ENCODE data around the gene CTNNA2.

The CTNNA2 gene

GRCh38 chr2:80078290-80079036 lies 565.6 kb downstream of the CTNNA2 start:
- no peak for TF ChIP-seq CTCF (IDR thresholded peaks at IDR 0.05; ENCODE audit: low read depth, low read length)
- TF ChIP-seq EZH2phosphoT487 (IDR thresholded peaks at IDR 0.05; ENCODE audit: low read depth): no peak
- no peaks in the 10 kb centered on the region for H3K9me3 ChIP-seq (ENCODE audit: insufficient read depth, low read length)
- no peak overlapping the region for H3K9ac ChIP-seq (ENCODE audit: low read length)
- no peak overlapping the region for H3K4me3 ChIP-seq (ENCODE audit: low read length)
- no peaks in the 10 kb centered on the region for H3K36me3 ChIP-seq (replicated peaks; ENCODE audit: low read depth, low read length)
- no peaks in the 10 kb centered on the region for H3K4me1 ChIP-seq (ENCODE audit: low read length)
- no peak overlapping the region for H3K4me2 ChIP-seq (ENCODE audit: low read length)
- no peaks in the 10 kb centered on the region for H3K27me3 ChIP-seq (ENCODE audit: low read depth, low read length)
- no peak overlapping the region for H2AFZ ChIP-seq (ENCODE audit: low read depth, low read length)
- H4K20me1 ChIP-seq (ENCODE audit: insufficient read depth, low read length): no peaks in the 10 kb centered on the region
- no peak overlapping the region for H3K27ac ChIP-seq (ENCODE audit: low read length)
- no peaks in the 10 kb centered on the region for H3K79me2 ChIP-seq (ENCODE audit: low read length)

- no peaks in the 10 kb centered on the region for H3K79me2 ChIP-seq (ENCODE audit: low read length)
- H3K9me3 ChIP-seq (ENCODE audit: insufficient read depth, low read length): no peaks in the 10 kb centered on the region
- H3K27ac ChIP-seq (ENCODE audit: low read length): no peak overlapping the region
- no peak overlapping the region for H3K9ac ChIP-seq (ENCODE audit: low read length)
- H3K36me3 ChIP-seq (replicated peaks; ENCODE audit: low read depth, low read length): no peaks in the 10 kb centered on the region
- H3K27me3 ChIP-seq (ENCODE audit: low read depth, low read length): no peaks in the 10 kb centered on the region
- TF ChIP-seq CTCF (IDR thresholded peaks at IDR 0.05; ENCODE audit: low read depth, low read length) (no peak), EZH2phosphoT487 (IDR thresholded peaks at IDR 0.05; ENCODE audit: low read depth) (no peak)
- no peaks in the 10 kb centered on the region for H3K4me1 ChIP-seq (ENCODE audit: low read length)
- no peak overlapping the region for H3K4me2 ChIP-seq (ENCODE audit: low read length)
- no peak overlapping the region for H3K4me3 ChIP-seq (ENCODE audit: low read length)
- H2AFZ ChIP-seq (ENCODE audit: low read depth, low read length): no peak overlapping the region
- no peaks in the 10 kb centered on the region for H4K20me1 ChIP-seq (ENCODE audit: insufficient read depth, low read length)
Observed at GRCh38 chr2:80080957-80081356, 568.1 kb downstream of the CTNNA2 start.

GRCh38 chr2:80086831-80087230 lies 574.0 kb downstream of the CTNNA2 start:
- Histone ChIP-seq H3K4me3 (ENCODE audit: low read length) (no peak overlapping the region), H4K20me1 (ENCODE audit: insufficient read depth, low read length) (no peaks in the 10 kb centered on the region), H3K9me3 (ENCODE audit: insufficient read depth, low read length) (no peaks in the 10 kb centered on the region), H3K27ac (ENCODE audit: low read length) (no peak overlapping the region), H3K27me3 (ENCODE audit: low read depth, low read length) (no peaks in the 10 kb centered on the region), H3K9ac (ENCODE audit: low read length) (no peak overlapping the region), H3K36me3 (replicated peaks; ENCODE audit: low read depth, low read length) (no peaks in the 10 kb centered on the region), H2AFZ (ENCODE audit: low read depth, low read length) (no peak overlapping the region), H3K79me2 (ENCODE audit: low read length) (no peaks in the 10 kb centered on the region), H3K4me2 (ENCODE audit: low read length) (no peak overlapping the region), H3K4me1 (ENCODE audit: low read length) (no peaks in the 10 kb centered on the region)
- TF ChIP-seq EZH2phosphoT487 (IDR thresholded peaks at IDR 0.05; ENCODE audit: low read depth) (no peak), CTCF (IDR thresholded peaks at IDR 0.05; ENCODE audit: low read depth, low read length) (no peak)

DNA sequence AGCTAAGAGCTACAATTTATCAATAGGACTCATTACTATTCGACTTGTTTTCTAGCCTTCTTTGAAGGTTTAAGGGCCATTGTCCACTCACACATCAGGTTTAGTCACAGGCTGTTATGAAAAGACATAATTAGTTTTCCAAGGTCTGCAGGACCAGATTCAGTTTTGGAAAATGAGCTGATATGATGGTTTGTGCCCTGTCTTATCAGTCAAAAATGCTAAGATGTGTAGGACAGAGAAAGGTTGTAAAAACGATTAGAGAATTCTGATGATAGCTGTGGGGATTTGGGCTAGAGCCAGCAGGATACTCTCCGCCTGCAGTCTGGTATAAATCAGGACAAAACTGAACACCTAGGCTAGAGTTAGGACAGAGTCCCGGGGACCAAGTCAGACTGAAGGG lies 578.4 kb downstream of the CTNNA2 start:
- Histone ChIP-seq H3K4me3 (ENCODE audit: low read length) (no peak overlapping the region), H3K27ac (ENCODE audit: low read length) (no peak overlapping the region), H2AFZ (ENCODE audit: low read depth, low read length) (no peak overlapping the region), H3K4me1 (ENCODE audit: low read length) (no peaks in the 10 kb centered on the region), H3K9ac (ENCODE audit: low read length) (no peak overlapping the region), H3K79me2 (ENCODE audit: low read length) (no peaks in the 10 kb centered on the region), H4K20me1 (ENCODE audit: insufficient read depth, low read length) (no peaks in the 10 kb centered on the region), H3K9me3 (ENCODE audit: insufficient read depth, low read length) (no peaks in the 10 kb centered on the region), H3K36me3 (replicated peaks; ENCODE audit: low read depth, low read length) (no peaks in the 10 kb centered on the region), H3K4me2 (ENCODE audit: low read length) (no peak overlapping the region), H3K27me3 (ENCODE audit: low read depth, low read length) (no peaks in the 10 kb centered on the region)
- no peak for TF ChIP-seq EZH2phosphoT487 (IDR thresholded peaks at IDR 0.05; ENCODE audit: low read depth)
- no peak for TF ChIP-seq CTCF (IDR thresholded peaks at IDR 0.05; ENCODE audit: low read depth, low read length)

All from OCI-LY3 (cell line).